K562 (cell line): ENCODE data around the gene STMP1. TPM values are rescaled to one million over a fixed set of nuclear protein-coding genes. Genes with fewer than 3 reads are reported as not detected.

Experiments used
- ATAC-seq: fragments of 200-7000 bp; cut with Tn5 transposase; 3 replicates; pipeline ENCODE4 v1.9.1; 2020; ENCODE audit warnings: moderate library complexity
- BruUV-seq: library from RNA; stranded (reverse); fragments of 400-500 nt; replicated peaks from 2 replicates; lab custom pipeline; 2021; lab: Mats Ljungman, UMichigan
- CTCF ChIA-PET: fragments of 300-600 bp; formaldehyde crosslinking; extraction: SDS; loops from one replicate; lab custom pipeline; 2021; ENCODE audit warnings: low intra/inter-chr PET ratio; lab: Yijun Ruan, JAX
- POLR2A ChIA-PET: fragments of 300-600, 350-650 bp; sonication (Branson Sonifier 250); formaldehyde crosslinking; extraction: SDS; loops from one replicate; lab custom pipeline; 2021; ENCODE audit warnings: antibody characterized with exemption, inconsistent platforms; lab: Yijun Ruan, JAX
- DNase-seq, 4 experiments: peaks; one replicate each; pipeline versions ENCODE4 v3.0.0 to v3.0.0-alpha.2; 2011 to 2018; ENCODE audit warnings: low spot score in 3 of 4, mixed read lengths in 3 of 4; ENCODE audit errors: extremely low read depth in 1 of 4
- FAIRE-seq: peaks from 2 replicates; lab custom pipeline; 2011; peaks lifted over from hg19 to GRCh38; lab: Jason Lieb, UNC
- H2AFZ ChIP-seq: 2 replicates; pipeline ENCODE4 v1.6.0; 2011; ENCODE audit warnings: low read depth, low read length, control low read depth, inconsistent platforms
- H3K27ac ChIP-seq: fragments of 200-600 bp; 3 replicates; pipeline ENCODE4 v1.8.0; 2011; ENCODE audit warnings: low read depth, mild to moderate bottlenecking, control low read depth, inconsistent platforms, low read length, moderate library complexity, mixed read lengths; ENCODE audit errors: extremely low read depth
- H3K27me3 ChIP-seq, 2 experiments: fragments of 300-600 bp in 1 of 2; 2 replicates in 1 of 2; 3 replicates in 1 of 2; pipeline versions ENCODE4 v1.6.0 to v1.8.0; 2011; ENCODE audit warnings: inconsistent platforms in 2 of 2, low read length in 2 of 2, mild to moderate bottlenecking in 1 of 2, mixed read lengths in 1 of 2, moderate library complexity in 1 of 2; ENCODE audit not compliant: control insufficient read depth in 2 of 2, insufficient read depth in 2 of 2
- H3K36me3 ChIP-seq: fragments of 300-600 bp; 3 replicates; pipeline ENCODE4 v1.8.0; 2011; ENCODE audit warnings: mild to moderate bottlenecking, low read length, inconsistent platforms; ENCODE audit not compliant: control insufficient read depth, insufficient read depth
- H3K4me1 ChIP-seq, 2 experiments: fragments of 200-600 bp in 1 of 2; replicated peaks in 1 of 2; 2 replicates in 1 of 2; 3 replicates in 1 of 2; pipeline versions ENCODE4 v1.5.1 to v1.8.0; 2011; ENCODE audit warnings: inconsistent platforms in 2 of 2, low read length in 2 of 2, mild to moderate bottlenecking in 1 of 2, mixed read lengths in 1 of 2, moderate library complexity in 1 of 2; ENCODE audit not compliant: control insufficient read depth in 2 of 2, insufficient read depth in 2 of 2
- H3K4me2 ChIP-seq: 2 replicates; pipeline ENCODE4 v1.6.1; 2011; ENCODE audit warnings: low read length, control low read depth, inconsistent platforms, mixed read lengths; ENCODE audit not compliant: insufficient read depth
- H3K4me3 ChIP-seq: fragments of 200-600 bp; sonication (generic), shearing (Covaris generic); 2 replicates; pipeline ENCODE4 v1.5.1; 2016; ENCODE audit warnings: control low read depth, inconsistent platforms
- H3K79me2 ChIP-seq: fragments of 200-600 bp; 3 replicates; pipeline ENCODE4 v1.8.0; 2011; ENCODE audit warnings: low read length, inconsistent platforms; ENCODE audit not compliant: control insufficient read depth, insufficient read depth
- H3K9ac ChIP-seq, 2 experiments: 2 replicates each; pipeline versions ENCODE4 v1.6.0 to v1.6.1; 2011; ENCODE audit warnings: low read depth in 2 of 2, low read length in 2 of 2, control low read depth in 1 of 2, inconsistent platforms in 1 of 2, mild to moderate bottlenecking in 1 of 2, mixed read lengths in 1 of 2; ENCODE audit not compliant: insufficient read depth in 1 of 2
- H3K9me1 ChIP-seq: one replicate; pipeline ENCODE4 v1.6.0; 2011; ENCODE audit warnings: inconsistent platforms, mild to moderate bottlenecking, low read length, moderate library complexity; ENCODE audit not compliant: control insufficient read depth, insufficient read depth
- H3K9me3 ChIP-seq: replicated peaks from 2 replicates; pipeline ENCODE4 v1.5.1; 2011; ENCODE audit warnings: low read depth, low read length, inconsistent platforms; ENCODE audit not compliant: control insufficient read depth, insufficient read depth
- H4K20me1 ChIP-seq: replicated peaks from 2 replicates; pipeline ENCODE4 v1.6.1; 2011; ENCODE audit warnings: low read length, inconsistent platforms, mixed read lengths; ENCODE audit not compliant: control insufficient read depth, insufficient read depth
- CBFA2T3 ChIP-seq: fragments of 450-650 bp; IDR thresholded peaks from 2 replicates; pipeline ENCODE4 v1.6.1; 2017
- CBX3 ChIP-seq, 2 experiments: IDR thresholded peaks; 1 replicate in 1 of 2; 2 replicates in 1 of 2; pipeline ENCODE4 v1.6.1; 2012; ENCODE audit warnings: inconsistent platforms in 2 of 2, low read length in 2 of 2, borderline replicate concordance in 1 of 2, control low read depth in 1 of 2
- CC2D1A ChIP-seq: fragments of 450-650 bp; IDR thresholded peaks from 2 replicates; pipeline ENCODE4 v1.6.1; 2017; ENCODE audit warnings: mild to moderate bottlenecking
- CREM ChIP-seq: IDR thresholded peaks from 2 replicates; pipeline ENCODE4 v1.6.1; 2014; ENCODE audit warnings: antibody characterized with exemption, low read depth
- ELF1 ChIP-seq: fragments of 200-800 bp; sonication (Bioruptor generic); IDR thresholded peaks from 2 replicates; pipeline ENCODE4 v1.6.1; 2016; ENCODE audit warnings: missing genetic modification characterization, missing compliant biosample characterization
- HDAC1 ChIP-seq, 2 experiments: fragments of 450-650 bp; IDR thresholded peaks; 2 replicates each; pipeline ENCODE4 v1.6.1; 2016 to 2017; ENCODE audit warnings: inconsistent platforms in 1 of 2, mild to moderate bottlenecking in 1 of 2, moderate library complexity in 1 of 2
- L3MBTL2 ChIP-seq: fragments of 450-650 bp; IDR thresholded peaks from 2 replicates; pipeline ENCODE4 v1.6.1; 2016; ENCODE audit warnings: mild to moderate bottlenecking, moderate library complexity
- MAZ ChIP-seq, 2 experiments: fragments of 450-650 bp in 1 of 2; sonication (generic) in 1 of 2; formaldehyde crosslinking; IDR thresholded peaks in 1 of 2; conservative IDR thresholded peaks in 1 of 2; 2 replicates each; pipeline versions ENCODE4 v1.4.0 to v1.5.0; 2020; ENCODE audit warnings: mild to moderate bottlenecking in 1 of 2, missing genetic modification reagents in 1 of 2
- SP1 ChIP-seq: sonication (generic); formaldehyde crosslinking; IDR thresholded peaks from 2 replicates; pipeline ENCODE4 v1.8.1; 2022; ENCODE audit warnings: mild to moderate bottlenecking, missing genetic modification reagents
- TAF1 ChIP-seq: IDR thresholded peaks from 2 replicates; pipeline ENCODE4 v1.6.1; 2011; ENCODE audit warnings: mild to moderate bottlenecking, low read length, moderate library complexity; ENCODE audit not compliant: insufficient read depth, control insufficient read depth, severe bottlenecking; ENCODE audit errors: extremely low read depth
- ZNF24 ChIP-seq: fragments of 450-650 bp; IDR thresholded peaks from 2 replicates; pipeline ENCODE4 v1.6.1; 2016
- ZNF668 ChIP-seq: fragments of 250-450 bp; sonication (Bioruptor Pico); IDR thresholded peaks from 2 replicates; pipeline ENCODE4 v1.8.0; 2022; ENCODE audit warnings: mild to moderate bottlenecking, inconsistent platforms
- WGBS: fragments of 100-300 bp; shearing (Covaris generic); methylation state at CpG from one replicate; pipeline ENCODE4 v1.1.6; 2016; ENCODE audit warnings: low coverage, mixed read lengths; ENCODE audit not compliant: insufficient coverage; ENCODE audit errors: missing lambda C conversion rate; 5-methylcytosine and 5-hydroxymethylcytosine counted together
- in situ Hi-C: fragments of 300-500 bp; cut with MboI; formaldehyde crosslinking; loops from 4 replicates; pipeline ENCODE4 v1.15.0; 2018; ENCODE audit warnings: inconsistent platforms, mixed read lengths
- intact Hi-C: fragments of 100-400 bp; cut with micrococcal nuclease; formaldehyde crosslinking; loops from 2 replicates; pipeline ENCODE4 v1.14.2; 2022
- polyA plus RNA-seq, 8 experiments: library from polyadenylated mRNA; depleted of rRNA in 4 of 8; stranded (reverse) in 5 of 8; unstranded in 3 of 8; fragments of >200 nt; fragmentation: Nextera tagmentation in 2 of 8; fragmentation: Illumina TruSeq in 1 of 8; extraction: Ambion mirVana in 2 of 8; extraction: Trizol in 1 of 8; gene quantifications; 2 replicates each; pipeline versions ENCODE4 v1.2.1 to v1.2.3, GENCODE V29; 2011 to 2014; ENCODE audit warnings: inconsistent platforms in 1 of 8, missing spikeins in 1 of 8
- total RNA-seq, 7 experiments: library from RNA; depleted of rRNA in 6 of 7; stranded (reverse); fragments of >200 nt in 6 of 7; fragmentation: Illumina TruSeq in 2 of 7; extraction: Trizol in 2 of 7; gene quantifications; 2 replicates each; pipeline versions ENCODE4 v1.2.1 to v1.2.3, GENCODE V29; 2011 to 2021; ENCODE audit warnings: low replicate concordance in 1 of 7
- TF ChIP-seq, protein P1 (sequence below): fragments of 250-450 bp; sonication (Bioruptor Pico); IDR thresholded peaks from 2 replicates; pipeline ENCODE4 v1.6.1; 2021; ENCODE audit warnings: mild to moderate bottlenecking
- TF ChIP-seq, protein P2 (sequence below): fragments of 200-800 bp; sonication (Bioruptor generic); IDR thresholded peaks from 2 replicates; pipeline ENCODE4 v1.6.1; 2017; ENCODE audit warnings: missing genetic modification characterization, missing compliant biosample characterization
- TF ChIP-seq, protein P3 (sequence below), 2 experiments: fragments of 450-650 bp; IDR thresholded peaks; 2 replicates each; pipeline ENCODE4 v1.6.1; 2018; ENCODE audit warnings: mild to moderate bottlenecking in 2 of 2, low read depth in 1 of 2; ENCODE audit not compliant: partially characterized antibody in 2 of 2

The STMP1 gene
- total and polyA plus RNA-seq, 9 of the 15 experiments (the other 6 are each of a cell fraction or from before 2014, with no cell fraction given): 10.6 to 249 (median 56.8) TPM

DNA sequence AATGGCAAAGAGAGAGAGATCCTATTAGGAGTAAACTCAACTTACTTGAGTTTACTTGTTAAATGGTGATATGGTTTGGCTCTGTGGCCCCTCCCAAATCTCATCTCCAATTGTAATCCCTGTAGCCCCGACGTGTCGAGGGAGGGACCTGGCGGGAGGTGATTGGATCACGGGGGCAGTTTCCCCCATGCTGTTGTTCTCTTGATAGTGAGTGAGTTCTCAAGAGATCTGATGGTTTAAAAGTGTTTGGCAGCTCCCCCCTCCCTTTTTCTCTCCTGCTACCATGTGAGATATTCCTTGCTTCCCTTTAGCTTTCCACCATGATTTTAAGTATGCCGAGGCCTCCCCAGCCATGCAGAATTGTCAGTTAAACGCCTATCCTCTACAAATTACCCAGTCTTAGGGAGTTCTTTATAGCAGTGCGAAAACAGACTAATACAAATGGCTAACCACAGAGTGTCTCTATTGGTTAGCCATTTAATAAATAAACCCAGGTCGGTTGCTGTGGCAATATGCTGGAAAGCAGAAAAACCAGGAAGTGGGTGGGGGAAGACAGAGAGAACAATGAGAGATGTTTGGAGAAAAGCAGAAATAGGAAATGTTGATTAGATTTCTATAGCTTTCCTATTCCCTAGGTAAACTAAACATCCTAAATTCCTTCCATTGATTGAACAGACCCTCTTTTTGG, 3.0 kb upstream of the STMP1 start:
- H3K27me3 ChIP-seq: no peaks in the 10 kb centered on the region
- H3K4me2 ChIP-seq: peak overlapping the region; percentile 40; the same call in 1 of the 2 replicates
- no peaks in the 10 kb centered on the region for H3K9me3 ChIP-seq
- peak in 1 of 4 experiments; percentile 63 for DNase-seq
- no peak for FAIRE-seq
- H3K9me1 ChIP-seq: peaks cover 5% of the 10 kb centered on the region
- no TSS peak for BruUV-seq
- CTCF ChIA-PET: no interaction called here
- in situ Hi-C loops: no loop called here
- intact Hi-C loops: no loop called here
- H3K4me3 ChIP-seq: no peak overlapping the region
- H3K27ac ChIP-seq: peak overlapping the region; percentile 4; the same call in 1 of the 3 replicates
- H4K20me1 ChIP-seq: no peaks in the 10 kb centered on the region
- ATAC-seq: no peak
- 35% methylated on average over 9 of the region's 9 CpGs for WGBS
- H3K9ac ChIP-seq: peak overlapping the region in 1 of 2 experiments; percentile 3; a peak in 1 of 4 replicates
- POLR2A ChIA-PET: interaction anchor here (0.6 kb wide), 1 partner anchor 15 kb away, joined by 4 read pairs; no protein-coding TSS in a partner anchor
- H3K79me2 ChIP-seq: peaks cover 20% of the 10 kb centered on the region
- H3K36me3 ChIP-seq: no peaks in the 10 kb centered on the region
- H3K4me1 ChIP-seq: peaks cover 22 to 25% of the 10 kb centered on the region in 2 experiments
- peak overlapping the region; percentile 88 for H2AFZ ChIP-seq
- TF ChIP-seq CBX3 (IDR thresholded peaks at IDR 0.05; ENCODE audit: borderline replicate concordance in 1 of 2, low read length in 2 of 2) (peak in 1 of 2 experiments; percentile 44; a peak in 1 of 3 replicates), SP1 (0 out of 2 replicates have a peak, but pooled peaks have one; percentile 31), TAF1 (no peak), CC2D1A (0 out of 2 replicates have a peak, but pooled peaks have one; percentile 46), ELF1 (peak; percentile 77), ZNF24 (no peak), L3MBTL2 (peak; percentile 58; the same call in 1 of the 2 replicates), MAZ (CRISPR knock-in tag; conservative IDR thresholded peaks at IDR 0.05 in 1 of 2, IDR thresholded peaks at IDR 0.05 in 1 of 2) (peak in 1 of 2 experiments; percentile 22; a peak in 1 of 4 replicates), ZNF668 (0 out of 2 replicates have a peak, but pooled peaks have one; percentile 20), CBFA2T3 (peak; percentile 52), CREM (0 out of 2 replicates have a peak, but pooled peaks have one; percentile 7), HDAC1 (IDR thresholded peaks at IDR 0.05) (0 out of 4 replicates have a peak, but pooled peaks of 1 of the 2 experiments have one; percentile 28)
- TF ChIP-seq, protein P1, sequence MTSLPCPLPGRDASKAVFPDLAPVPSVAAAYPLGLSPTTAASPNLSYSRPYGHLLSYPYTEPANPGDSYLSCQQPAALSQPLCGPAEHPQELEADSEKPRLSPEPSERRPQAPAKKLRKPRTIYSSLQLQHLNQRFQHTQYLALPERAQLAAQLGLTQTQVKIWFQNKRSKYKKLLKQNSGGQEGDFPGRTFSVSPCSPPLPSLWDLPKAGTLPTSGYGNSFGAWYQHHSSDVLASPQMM (CRISPR knock-in tag): no peak
- TF ChIP-seq, protein P2, sequence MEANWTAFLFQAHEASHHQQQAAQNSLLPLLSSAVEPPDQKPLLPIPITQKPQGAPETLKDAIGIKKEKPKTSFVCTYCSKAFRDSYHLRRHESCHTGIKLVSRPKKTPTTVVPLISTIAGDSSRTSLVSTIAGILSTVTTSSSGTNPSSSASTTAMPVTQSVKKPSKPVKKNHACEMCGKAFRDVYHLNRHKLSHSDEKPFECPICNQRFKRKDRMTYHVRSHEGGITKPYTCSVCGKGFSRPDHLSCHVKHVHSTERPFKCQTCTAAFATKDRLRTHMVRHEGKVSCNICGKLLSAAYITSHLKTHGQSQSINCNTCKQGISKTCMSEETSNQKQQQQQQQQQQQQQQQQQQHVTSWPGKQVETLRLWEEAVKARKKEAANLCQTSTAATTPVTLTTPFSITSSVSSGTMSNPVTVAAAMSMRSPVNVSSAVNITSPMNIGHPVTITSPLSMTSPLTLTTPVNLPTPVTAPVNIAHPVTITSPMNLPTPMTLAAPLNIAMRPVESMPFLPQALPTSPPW (CRISPR knock-in tag): peak; percentile 53; the same call in 1 of the 2 replicates
- TF ChIP-seq, protein P3, sequence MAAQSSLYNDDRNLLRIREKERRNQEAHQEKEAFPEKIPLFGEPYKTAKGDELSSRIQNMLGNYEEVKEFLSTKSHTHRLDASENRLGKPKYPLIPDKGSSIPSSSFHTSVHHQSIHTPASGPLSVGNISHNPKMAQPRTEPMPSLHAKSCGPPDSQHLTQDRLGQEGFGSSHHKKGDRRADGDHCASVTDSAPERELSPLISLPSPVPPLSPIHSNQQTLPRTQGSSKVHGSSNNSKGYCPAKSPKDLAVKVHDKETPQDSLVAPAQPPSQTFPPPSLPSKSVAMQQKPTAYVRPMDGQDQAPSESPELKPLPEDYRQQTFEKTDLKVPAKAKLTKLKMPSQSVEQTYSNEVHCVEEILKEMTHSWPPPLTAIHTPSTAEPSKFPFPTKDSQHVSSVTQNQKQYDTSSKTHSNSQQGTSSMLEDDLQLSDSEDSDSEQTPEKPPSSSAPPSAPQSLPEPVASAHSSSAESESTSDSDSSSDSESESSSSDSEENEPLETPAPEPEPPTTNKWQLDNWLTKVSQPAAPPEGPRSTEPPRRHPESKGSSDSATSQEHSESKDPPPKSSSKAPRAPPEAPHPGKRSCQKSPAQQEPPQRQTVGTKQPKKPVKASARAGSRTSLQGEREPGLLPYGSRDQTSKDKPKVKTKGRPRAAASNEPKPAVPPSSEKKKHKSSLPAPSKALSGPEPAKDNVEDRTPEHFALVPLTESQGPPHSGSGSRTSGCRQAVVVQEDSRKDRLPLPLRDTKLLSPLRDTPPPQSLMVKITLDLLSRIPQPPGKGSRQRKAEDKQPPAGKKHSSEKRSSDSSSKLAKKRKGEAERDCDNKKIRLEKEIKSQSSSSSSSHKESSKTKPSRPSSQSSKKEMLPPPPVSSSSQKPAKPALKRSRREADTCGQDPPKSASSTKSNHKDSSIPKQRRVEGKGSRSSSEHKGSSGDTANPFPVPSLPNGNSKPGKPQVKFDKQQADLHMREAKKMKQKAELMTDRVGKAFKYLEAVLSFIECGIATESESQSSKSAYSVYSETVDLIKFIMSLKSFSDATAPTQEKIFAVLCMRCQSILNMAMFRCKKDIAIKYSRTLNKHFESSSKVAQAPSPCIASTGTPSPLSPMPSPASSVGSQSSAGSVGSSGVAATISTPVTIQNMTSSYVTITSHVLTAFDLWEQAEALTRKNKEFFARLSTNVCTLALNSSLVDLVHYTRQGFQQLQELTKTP (IDR thresholded peaks at IDR 0.05; ENCODE audit: low read depth in 1 of 2, partially characterized antibody in 2 of 2): peak in 1 of 2 experiments; percentile 38
